Naive thymus-derived CD4-positive, alpha-beta T cell (primary cell): ENCODE measurements around the gene MAPK8IP1. TPM values are rescaled to one million over a fixed set of nuclear protein-coding genes. Genes with fewer than 3 reads are reported as not detected.

Source experiments
- ATAC-seq: fragments of 150-1000 bp; cut with Tn5 transposase; 2 replicates; pipeline ENCODE4 v1.10.0; 2021; ENCODE audit warnings: mild to moderate bottlenecking, moderate library complexity
- CTCF ChIA-PET: fragments of 350-600 bp; sonication (Branson Sonifier 250); formaldehyde crosslinking; loops from one replicate; lab custom pipeline; 2021; ENCODE audit warnings: antibody characterized with exemption; lab: Charles Lee
- POLR2A ChIA-PET: fragments of 350-600 bp; sonication (Branson Sonifier 250); formaldehyde crosslinking; loops from one replicate; lab custom pipeline; 2021; ENCODE audit warnings: antibody characterized with exemption, inconsistent platforms; lab: Charles Lee
- DNase-seq, 9 donors: peaks; one replicate each; pipeline versions ENCODE4 v3.0.0 to v3.0.0-alpha.2; 2020 to 2022; ENCODE audit warnings: mixed read lengths in 1 of 9
- H3K27ac ChIP-seq: one replicate; pipeline ENCODE4 v1.7.0; 2013; ENCODE audit warnings: mild to moderate bottlenecking, low read depth, low read length, moderate library complexity
- H3K27me3 ChIP-seq, 2 donors: one replicate each; pipeline ENCODE4 v1.7.0; 2013; ENCODE audit warnings: low read length in 2 of 2, mild to moderate bottlenecking in 2 of 2, moderate library complexity in 2 of 2; ENCODE audit not compliant: control insufficient read depth in 2 of 2, insufficient read depth in 2 of 2
- H3K36me3 ChIP-seq, 3 experiments: 1 replicate in 2 of 3; 2 replicates in 1 of 3; pipeline ENCODE4 v1.7.0; 2013; ENCODE audit warnings: low read length in 3 of 3, mild to moderate bottlenecking in 3 of 3, moderate library complexity in 1 of 3; ENCODE audit not compliant: insufficient read depth in 3 of 3, control insufficient read depth in 2 of 3
- H3K4me1 ChIP-seq, 2 donors: one replicate each; pipeline ENCODE4 v1.7.0; 2013; ENCODE audit warnings: low read length in 2 of 2, mild to moderate bottlenecking in 2 of 2, moderate library complexity in 1 of 2; ENCODE audit not compliant: control insufficient read depth in 2 of 2, insufficient read depth in 2 of 2
- H3K4me3 ChIP-seq: 2 replicates; pipeline ENCODE4 v1.7.0; 2013; ENCODE audit warnings: mild to moderate bottlenecking, low read length
- H3K9me3 ChIP-seq, 3 experiments: 1 replicate in 2 of 3; 2 replicates in 1 of 3; pipeline ENCODE4 v1.7.0; 2013; ENCODE audit warnings: low read length in 3 of 3; ENCODE audit not compliant: control insufficient read depth in 2 of 3
- H3K27ac Mint-ChIP-seq, 9 donors: one replicate each; pipeline ENCODE4 v1.8.0; 2020 to 2022; ENCODE audit warnings: mixed read lengths in 9 of 9, mild to moderate bottlenecking in 8 of 9, moderate library complexity in 5 of 9, inconsistent platforms in 2 of 9
- H3K27me3 Mint-ChIP-seq, 5 donors: one replicate each; pipeline ENCODE4 v1.8.0; 2021 to 2022; ENCODE audit warnings: mixed read lengths in 5 of 5, mild to moderate bottlenecking in 1 of 5
- H3K36me3 Mint-ChIP-seq, 5 donors: one replicate each; pipeline ENCODE4 v1.8.0; 2020 to 2022; ENCODE audit warnings: mixed read lengths in 5 of 5, mild to moderate bottlenecking in 3 of 5, inconsistent platforms in 1 of 5
- H3K4me1 Mint-ChIP-seq, 7 donors: one replicate each; pipeline ENCODE4 v1.8.0; 2020 to 2022; ENCODE audit warnings: mixed read lengths in 7 of 7, mild to moderate bottlenecking in 3 of 7, inconsistent platforms in 1 of 7
- H3K4me3 Mint-ChIP-seq, 10 donors: one replicate each; pipeline ENCODE4 v1.8.0; 2020 to 2022; ENCODE audit warnings: mild to moderate bottlenecking in 10 of 10, mixed read lengths in 10 of 10, moderate library complexity in 6 of 10, inconsistent platforms in 2 of 10
- H3K9me3 Mint-ChIP-seq, 11 donors: one replicate each; pipeline ENCODE4 v1.8.0; 2020 to 2022; ENCODE audit warnings: mixed read lengths in 11 of 11, mild to moderate bottlenecking in 4 of 11, inconsistent platforms in 1 of 11, moderate library complexity in 1 of 11
- intact Hi-C, 2 donors: fragments of 100-400 bp; cut with micrococcal nuclease; formaldehyde crosslinking; loops; one replicate each; pipeline ENCODE4 v1.15.1; 2023
- polyA plus RNA-seq, 2 donors: library from polyadenylated mRNA; unstranded; fragments of 300-500 nt; fragmentation: Illumina TruSeq; gene quantifications; one replicate each; pipeline ENCODE4 v1.2.3, GENCODE V29; 2021
- total RNA-seq, 6 experiments: library from RNA in 5 of 6; stranded (reverse) in 5 of 6; gene quantifications; 1 replicate in 5 of 6; 2 replicates in 1 of 6; pipeline ENCODE4 v1.2.3 and lab custom pipeline; 2021 to 2026

The MAPK8IP1 gene
- total and polyA plus RNA-seq, 7 experiments from 2014 or later = 0.65 to 7.0 (median 0.92) TPM; not detected in 2

GRCh38 chr11:45917623-45918330 lies 32.3 kb downstream of the MAPK8IP1 start, which contains the start of gene PEX16:
Gene PEX16, minus strand, starts transcription at chr11:45917877. Its CDS starts 66 bp downstream, at chr11:45917811.
- peaks cover 31 to 66% (median 49%) of the 10 kb centered on the region in 7 donors for H3K4me1 Mint-ChIP-seq
- peaks cover 0 to 3% (median 0%) of the 10 kb centered on the region in 11 donors for H3K9me3 Mint-ChIP-seq
- peak within 1 kb of the TSS; percentile 87 for H3K27ac ChIP-seq
- ChIA-PET POLR2A (interaction anchor here (0.5 to 3.3 kb wide), 11 partner anchors 9 to 780 kb away, joined by 3 to 26 read pairs (median 4); partner anchors contain the start of gene CRY2), CTCF (interaction anchor here (0.5 to 1.2 kb wide), 7 partner anchors 9 to 267 kb away, joined by 3 to 4 read pairs (median 3); partner anchors contain the start of gene CRY2)
- no peaks in the 10 kb centered on the region for H3K27me3 ChIP-seq
- H3K4me3 ChIP-seq = peak within 1 kb of the TSS; percentile 72
- peaks cover 0 to 8% (median 0%) of the 10 kb centered on the region in 5 donors for H3K36me3 Mint-ChIP-seq
- peaks cover 24 to 36% of the 10 kb centered on the region in 2 donors for H3K4me1 ChIP-seq
- ATAC-seq (peak; percentile 95), DNase-seq (peak; percentile 86 to 98 (median 97))
- H3K4me3 Mint-ChIP-seq = peak within 1 kb of the TSS; percentile 86 to 98 (median 96)
- H3K36me3 ChIP-seq = peaks cover 5 to 33% (median 9%) of the 10 kb centered on the region in 3 experiments
- peaks cover 0 to 13% (median 4%) of the 10 kb centered on the region in 5 donors for H3K27me3 Mint-ChIP-seq
- peak within 1 kb of the TSS; percentile 91 to 100 (median 98) for H3K27ac Mint-ChIP-seq
- no peaks in the 10 kb centered on the region for H3K9me3 ChIP-seq
- intact Hi-C loops = loop anchor here (1.0 to 5.0 kb wide), 19 partner anchors 13 to 1635 kb away; partner anchors contain the start of genes ARHGAP1 (in 2 of the 2), ATG13 (in 2 of the 2), CRY2 (in 2 of the 2) and HARBI1 (in 2 of the 2)

GRCh38 chr11:45918331-45918941 lies 33.0 kb downstream of the MAPK8IP1 start:
- peaks cover 0 to 8% (median 0%) of the 10 kb centered on the region in 5 donors for H3K36me3 Mint-ChIP-seq
- Histone ChIP-seq H3K4me1 (peaks cover 24 to 36% of the 10 kb centered on the region in 2 donors), H3K27ac (peak overlapping the region; percentile 87), H3K36me3 (peaks cover 5 to 26% (median 9%) of the 10 kb centered on the region in 3 experiments), H3K4me3 (peak overlapping the region; percentile 72), H3K27me3 (no peaks in the 10 kb centered on the region), H3K9me3 (no peaks in the 10 kb centered on the region)
- DNase-seq (peak in 2 of 9 donors; percentile 35 to 80), ATAC-seq (no peak)
- peaks cover 0 to 16% (median 4%) of the 10 kb centered on the region in 5 donors for H3K27me3 Mint-ChIP-seq
- intact Hi-C loops = loop anchor here (1.0 to 5.0 kb wide), 19 partner anchors 12 to 1634 kb away; partner anchors contain the start of genes ARHGAP1 (in 2 of the 2), ATG13 (in 2 of the 2), CRY2 (in 2 of the 2) and HARBI1 (in 2 of the 2)
- peaks cover 0 to 3% (median 0%) of the 10 kb centered on the region in 11 donors for H3K9me3 Mint-ChIP-seq
- ChIA-PET POLR2A (interaction anchor here (0.5 to 3.3 kb wide), 8 partner anchors 8 to 689 kb away, joined by 3 to 26 read pairs (median 4); partner anchors contain the start of gene CRY2), CTCF (interaction anchor here (0.5 to 1.2 kb wide), 7 partner anchors 8 to 267 kb away, joined by 3 to 4 read pairs (median 3); partner anchors contain the start of gene CRY2)
- peak overlapping the region; percentile 86 to 98 (median 96) for H3K4me3 Mint-ChIP-seq
- H3K27ac Mint-ChIP-seq = peak overlapping the region; percentile 91 to 100 (median 98)
- H3K4me1 Mint-ChIP-seq = peaks cover 34 to 65% (median 49%) of the 10 kb centered on the region in 7 donors

GRCh38 chr11:45918962-45919675 lies 33.7 kb downstream of the MAPK8IP1 start:
- H3K27ac Mint-ChIP-seq = peak overlapping the region in 8 of 9 donors; percentile 91 to 100 (median 98)
- ChIA-PET POLR2A (interaction anchor here (0.9 to 2.7 kb wide), 2 partner anchors 10 to 184 kb away, joined by 3 to 26 read pairs; no protein-coding TSS in a partner anchor), CTCF (interaction anchor here (1.1 to 1.2 kb wide), 2 partner anchors 8 to 72 kb away, joined by 3 read pairs; partner anchors contain the start of gene CRY2)
- peaks cover 0 to 21% (median 4%) of the 10 kb centered on the region in 5 donors for H3K27me3 Mint-ChIP-seq
- intact Hi-C loops = loop anchor here (1.0 to 5.0 kb wide), 19 partner anchors 11 to 1633 kb away; partner anchors contain the start of genes ARHGAP1 (in 2 of the 2), ATG13 (in 2 of the 2), CRY2 (in 2 of the 2) and HARBI1 (in 2 of the 2)
- DNase-seq (peak in 1 of 9 donors; percentile 7), ATAC-seq (no peak)
- Histone ChIP-seq H3K4me1 (peaks cover 24 to 36% of the 10 kb centered on the region in 2 donors), H3K36me3 (peaks cover 5 to 19% (median 9%) of the 10 kb centered on the region in 3 experiments), H3K9me3 (no peaks in the 10 kb centered on the region), H3K27me3 (no peaks in the 10 kb centered on the region), H3K4me3 (peak overlapping the region; percentile 72), H3K27ac (peak overlapping the region; percentile 87)
- peaks cover 34 to 64% (median 51%) of the 10 kb centered on the region in 7 donors for H3K4me1 Mint-ChIP-seq
- H3K9me3 Mint-ChIP-seq = peaks cover 0 to 3% (median 0%) of the 10 kb centered on the region in 11 donors
- peaks cover 0 to 8% (median 0%) of the 10 kb centered on the region in 5 donors for H3K36me3 Mint-ChIP-seq
- H3K4me3 Mint-ChIP-seq = peak overlapping the region; percentile 86 to 98 (median 96)

GRCh38 chr11:45919806-45920530 lies 34.5 kb downstream of the MAPK8IP1 start:
- Histone ChIP-seq H3K9me3 (no peaks in the 10 kb centered on the region), H3K4me1 (peaks cover 24 to 36% of the 10 kb centered on the region in 2 donors), H3K36me3 (peaks cover 5 to 11% (median 7%) of the 10 kb centered on the region in 3 experiments), H3K27me3 (no peaks in the 10 kb centered on the region), H3K4me3 (no peak overlapping the region), H3K27ac (no peak overlapping the region)
- Mint-ChIP-seq H3K27me3 (peaks cover 0 to 29% (median 4%) of the 10 kb centered on the region in 5 donors), H3K9me3 (peaks cover 0 to 3% (median 0%) of the 10 kb centered on the region in 11 donors), H3K27ac (peak overlapping the region in 5 of 9 donors; percentile 18 to 66 (median 41)), H3K36me3 (peaks cover 0 to 7% (median 0%) of the 10 kb centered on the region in 5 donors), H3K4me3 (peak overlapping the region in 8 of 10 donors; percentile 55 to 98 (median 94)), H3K4me1 (peaks cover 38 to 69% (median 55%) of the 10 kb centered on the region in 7 donors)
- CTCF ChIA-PET = no interaction called here
- POLR2A ChIA-PET = interaction anchor here (0.7 to 2.7 kb wide), 3 partner anchors 10 to 1533 kb away, joined by 3 to 26 read pairs (median 5); no protein-coding TSS in a partner anchor
- DNase-seq (peak in 1 of 9 donors; percentile 7), ATAC-seq (no peak)
- intact Hi-C loops = loop anchor here (2.0 to 5.0 kb wide), 8 partner anchors 201 to 1632 kb away; partner anchors contain the start of genes ATG13 (in 2 of the 2), HARBI1 (in 2 of the 2), ARFGAP2 (in 1 of the 2) and ARHGAP1 (in 1 of the 2)
